Psoas muscle (tissue), 8 donors: ENCODE results near the gene ME2. TPM values are rescaled to one million over a fixed set of nuclear protein-coding genes. Genes with fewer than 3 reads are reported as not detected.

Experiments
- ATAC-seq, 4 donors: fragments of 200-7000 bp; cut with Tn5 transposase; one replicate each; pipeline ENCODE4 v1.9.1; 2020; ENCODE audit warnings: moderate library complexity in 3 of 4, mild to moderate bottlenecking in 2 of 4
- DNase-seq, 2 donors: peaks; one replicate each; pipeline ENCODE4 v3.0.0-alpha.2; 2020
- H3K27ac ChIP-seq: fragments of 200-600 bp; one replicate; pipeline ENCODE4 v1.8.0; 2022
- H3K27me3 ChIP-seq, 3 donors: fragments of 200-600 bp in 1 of 3; one replicate each; pipeline versions ENCODE4 v1.6.1 to v1.8.0; 2013 to 2022; ENCODE audit warnings: low read length in 2 of 3, mild to moderate bottlenecking in 2 of 3, moderate library complexity in 1 of 3; ENCODE audit not compliant: insufficient read depth in 3 of 3
- H3K36me3 ChIP-seq, 2 donors: fragments of 200-600 bp in 1 of 2; one replicate each; pipeline versions ENCODE4 v1.6.1 to v1.8.0; 2013 to 2022; ENCODE audit warnings: low read depth in 1 of 2, mild to moderate bottlenecking in 1 of 2, moderate library complexity in 1 of 2; ENCODE audit not compliant: insufficient read depth in 1 of 2
- H3K4me1 ChIP-seq: fragments of 200-600 bp; one replicate; pipeline ENCODE4 v1.8.0; 2022
- H3K4me3 ChIP-seq: fragments of 200-600 bp; one replicate; pipeline ENCODE4 v1.8.0; 2022; ENCODE audit warnings: mild to moderate bottlenecking
- H3K9me3 ChIP-seq: fragments of 200-600 bp; one replicate; pipeline ENCODE4 v1.8.0; 2022
- CTCF ChIP-seq: fragments of 200-600 bp; IDR thresholded peaks from one replicate; pipeline ENCODE4 v1.8.0; 2022; ENCODE audit warnings: antibody characterized with exemption
- WGBS, 3 donors: extraction: QIAGEN DNeasy Blood & Tissue Kit; methylation state at CpG; one replicate each; pipeline versions ENCODE4 v1.1.6 to v1.1.7; 2013; 5-methylcytosine and 5-hydroxymethylcytosine counted together
- intact Hi-C, 2 donors: fragments of 100-400 bp; cut with DNase I; formaldehyde crosslinking; loops; one replicate each; pipeline versions ENCODE4 v1.11.0 to v1.14.2; 2022
- polyA plus RNA-seq, 3 donors: library from polyadenylated mRNA; stranded (reverse); fragments of 200-250 nt; gene quantifications; one replicate each; pipeline ENCODE4 v1.2.3, GENCODE V29; 2013
- total RNA-seq, 4 donors: library from RNA; stranded (reverse); fragmentation: NEBNext Ultra II Directional in 2 of 4; extraction: Animal tissue kit (Norgen Biotek cat#: 25700) in 2 of 4; gene quantifications; one replicate each; pipeline versions ENCODE4 v1.2.1 to v1.2.4, GENCODE V29; 2021 to 2023
- donor health status: healthy with polysubstance abuse.
- donor health status: DM: no; HTN: no; CAD: no; lungs with moderate emphysema.
- donor health status: Bipolar disorder and iron deficiency.
- donor health status: healthy.
- donor health status: DM: yes; HTN: yes; CAD: no.
- donor health status: DM: no; HTN: no; CAD: no.
- donor health status: DM: no; HTN: no; CAD: no.
- donor health status: DM: yes; HTN: yes; CAD: no.

Gene ME2
- total and polyA plus RNA-seq, 7 donors, result 19.8 to 63.8 (median 35.1) TPM

- Histone ChIP-seq H3K27me3 (no peaks in the 10 kb centered on the region), H3K36me3 (no peaks in the 10 kb centered on the region), H3K4me1 (no peaks in the 10 kb centered on the region), H3K9me3 (no peaks in the 10 kb centered on the region), H3K4me3 (no peak overlapping the region), H3K27ac (no peak overlapping the region)
- 59 to 69% (median 59%) methylated on average over 2 of the region's 2 CpGs for WGBS, 3 donors
- no peak for DNase-seq
- no peak for ATAC-seq
- intact Hi-C loops, result no loop called here
- no peak for TF ChIP-seq CTCF
Observed at GRCh38 chr18:50836521-50836957, 42.4 kb upstream of the ME2 start.

GRCh38 chr18:50839341-50839740 is 39.6 kb upstream of the ME2 start:
- H3K4me3 ChIP-seq, result no peak overlapping the region
- 64 to 83% (median 79%) methylated on average over 2 of the region's 2 CpGs for WGBS, 3 donors
- no peaks in the 10 kb centered on the region for H3K9me3 ChIP-seq
- peaks cover 3% of the 10 kb centered on the region for H3K4me1 ChIP-seq
- H3K27ac ChIP-seq, result no peak overlapping the region
- ATAC-seq (no peak), DNase-seq (no peak)
- intact Hi-C loops, result no loop called here
- TF ChIP-seq CTCF, result no peak
- no peaks in the 10 kb centered on the region for H3K27me3 ChIP-seq
- no peaks in the 10 kb centered on the region for H3K36me3 ChIP-seq

GRCh38 chr18:50839996-50840395 is 38.9 kb upstream of the ME2 start:
- H3K27ac ChIP-seq, result no peak overlapping the region
- WGBS, 3 donors, result 49 to 58% (median 55%) methylated on average over 3 of the region's 3 CpGs

GRCh38 chr18:50842846-50843245 is 36.1 kb upstream of the ME2 start:
- 0 to 52% (median 0%) methylated on average over 1 of the region's 1 CpG for WGBS, 3 donors
- no peak for TF ChIP-seq CTCF
- intact Hi-C loops, result no loop called here
- no peaks in the 10 kb centered on the region for H3K27me3 ChIP-seq
- DNase-seq (no peak), ATAC-seq (no peak)
- no peaks in the 10 kb centered on the region for H3K36me3 ChIP-seq
- H3K4me3 ChIP-seq, result no peak overlapping the region
- H3K27ac ChIP-seq, result no peak overlapping the region
- H3K4me1 ChIP-seq, result peaks cover 12% of the 10 kb centered on the region
- H3K9me3 ChIP-seq, result no peaks in the 10 kb centered on the region

More at GRCh38 chr18:50839996-50840395, 38.9 kb upstream of the ME2 start:
- Histone ChIP-seq H3K4me3 (no peak overlapping the region), H3K9me3 (no peaks in the 10 kb centered on the region), H3K36me3 (no peaks in the 10 kb centered on the region), H3K27me3 (no peaks in the 10 kb centered on the region), H3K4me1 (peaks cover 8% of the 10 kb centered on the region)
- DNase-seq (no peak), ATAC-seq (no peak)
- intact Hi-C loops, result no loop called here
- no peak for TF ChIP-seq CTCF

GRCh38 chr18:50844554-50844953 is 34.4 kb upstream of the ME2 start:
- 69 to 82% (median 77%) methylated on average over 6 of the region's 6 CpGs for WGBS, 3 donors
- H3K36me3 ChIP-seq, result no peaks in the 10 kb centered on the region
- H3K9me3 ChIP-seq, result no peaks in the 10 kb centered on the region
- intact Hi-C loops, result no loop called here
- H3K4me1 ChIP-seq, result peaks cover 12% of the 10 kb centered on the region
- H3K4me3 ChIP-seq, result no peak overlapping the region
- ATAC-seq (no peak), DNase-seq (no peak)
- no peak for TF ChIP-seq CTCF
- H3K27ac ChIP-seq, result peak overlapping the region; percentile 27
- H3K27me3 ChIP-seq, result no peaks in the 10 kb centered on the region
